ENCODE measurements around the gene RFC1. TPM values are rescaled to one million over a fixed set of nuclear protein-coding genes. Genes with fewer than 3 reads are reported as not detected.

RFC1 gene
- total RNA-seq, 1 donor from 2014 or later, result 123 TPM

DNA sequence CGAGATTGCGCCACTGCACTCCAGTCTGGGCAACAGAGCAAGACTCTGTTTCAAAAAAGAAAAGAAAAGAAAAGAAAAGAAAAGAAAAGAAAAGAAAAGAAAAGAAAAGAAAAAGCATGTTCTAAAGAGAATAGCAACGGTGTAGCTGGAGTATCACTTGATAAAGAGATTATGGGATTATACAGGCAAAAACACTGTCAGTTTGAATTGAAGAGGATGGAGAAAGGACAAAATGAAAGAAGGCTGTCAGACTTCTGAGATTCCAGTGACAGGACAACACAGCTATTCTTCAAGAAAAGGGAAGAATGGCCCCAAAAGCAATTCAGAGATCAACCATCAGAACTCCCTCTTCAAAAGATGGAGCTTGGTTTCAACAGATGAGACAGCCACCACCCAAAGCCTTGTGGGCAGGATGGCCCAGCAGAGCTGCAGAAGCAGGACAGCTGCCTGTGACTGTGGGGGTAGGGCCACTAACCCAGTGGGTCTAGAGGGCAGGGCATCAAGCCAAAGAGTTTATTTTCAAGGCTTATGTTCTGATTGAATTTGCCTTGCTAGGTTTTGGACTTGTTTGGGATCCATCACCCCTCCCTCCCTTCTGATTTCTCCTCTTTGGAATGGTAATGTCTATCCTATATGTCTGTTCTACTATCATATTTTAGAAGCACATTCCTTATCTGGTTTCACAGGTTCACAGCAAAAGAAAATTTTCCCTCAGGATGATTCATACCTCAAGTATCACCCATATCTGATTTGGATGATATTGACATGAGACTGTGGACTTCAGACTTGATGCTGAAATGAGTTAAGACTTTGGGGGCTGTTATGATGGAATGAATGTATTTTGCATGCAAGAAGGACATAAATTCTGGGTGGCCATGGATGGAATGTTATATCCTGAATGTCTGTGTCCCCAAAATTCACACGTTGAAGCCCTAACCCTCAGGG is 17.5 kb downstream of the RFC1 start:
- no peak overlapping the region for H3K4me3 Mint-ChIP-seq
- no peaks in the 10 kb centered on the region for H3K4me1 Mint-ChIP-seq
- H3K27me3 ChIP-seq, result no peaks in the 10 kb centered on the region
- H3K36me3 Mint-ChIP-seq, result peaks cover 51% of the 10 kb centered on the region
- H3K27ac ChIP-seq, result no peak overlapping the region
- peaks cover 19% of the 10 kb centered on the region for H3K9me3 Mint-ChIP-seq
- H3K36me3 ChIP-seq, result peaks cover 14% of the 10 kb centered on the region
- no peak overlapping the region for H3K4me3 ChIP-seq
- peaks cover 14% of the 10 kb centered on the region for H3F3A ChIP-seq (ENCODE audit: low read depth)
- no peak overlapping the region for H3K4me2 ChIP-seq
- no peak overlapping the region for H2AFZ ChIP-seq (replicated peaks)
- H3K27me3 Mint-ChIP-seq (ENCODE audit: insufficient read depth, low read depth), result no peaks in the 10 kb centered on the region
- no peaks in the 10 kb centered on the region for H3K9me3 ChIP-seq (ENCODE audit: low read depth)
- no peak for DNase-seq (ENCODE audit: low spot score)
- H3K79me2 ChIP-seq (ENCODE audit: low read depth), result peaks cover 88% of the 10 kb centered on the region
- peaks cover 28% of the 10 kb centered on the region for H4K20me1 ChIP-seq (ENCODE audit: low read depth)
- no peak overlapping the region for H3K9ac ChIP-seq
- TF ChIP-seq EZH2 (IDR thresholded peaks at IDR 0.05) (no peak), EZH2phosphoT487 (IDR thresholded peaks at IDR 0.05) (no peak)
- TF ChIP-seq, protein P1, sequence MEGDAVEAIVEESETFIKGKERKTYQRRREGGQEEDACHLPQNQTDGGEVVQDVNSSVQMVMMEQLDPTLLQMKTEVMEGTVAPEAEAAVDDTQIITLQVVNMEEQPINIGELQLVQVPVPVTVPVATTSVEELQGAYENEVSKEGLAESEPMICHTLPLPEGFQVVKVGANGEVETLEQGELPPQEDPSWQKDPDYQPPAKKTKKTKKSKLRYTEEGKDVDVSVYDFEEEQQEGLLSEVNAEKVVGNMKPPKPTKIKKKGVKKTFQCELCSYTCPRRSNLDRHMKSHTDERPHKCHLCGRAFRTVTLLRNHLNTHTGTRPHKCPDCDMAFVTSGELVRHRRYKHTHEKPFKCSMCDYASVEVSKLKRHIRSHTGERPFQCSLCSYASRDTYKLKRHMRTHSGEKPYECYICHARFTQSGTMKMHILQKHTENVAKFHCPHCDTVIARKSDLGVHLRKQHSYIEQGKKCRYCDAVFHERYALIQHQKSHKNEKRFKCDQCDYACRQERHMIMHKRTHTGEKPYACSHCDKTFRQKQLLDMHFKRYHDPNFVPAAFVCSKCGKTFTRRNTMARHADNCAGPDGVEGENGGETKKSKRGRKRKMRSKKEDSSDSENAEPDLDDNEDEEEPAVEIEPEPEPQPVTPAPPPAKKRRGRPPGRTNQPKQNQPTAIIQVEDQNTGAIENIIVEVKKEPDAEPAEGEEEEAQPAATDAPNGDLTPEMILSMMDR (IDR thresholded peaks at IDR 0.05), result no peak
- H3K27ac Mint-ChIP-seq, result no peak overlapping the region
- H3K4me1 ChIP-seq, result peaks cover 17% of the 10 kb centered on the region

- no peaks in the 10 kb centered on the region for H3K4me1 Mint-ChIP-seq
- peaks cover 17% of the 10 kb centered on the region for H3K4me1 ChIP-seq
- peaks cover 14% of the 10 kb centered on the region for H3K36me3 ChIP-seq
- no peaks in the 10 kb centered on the region for H3K27me3 ChIP-seq
- peak overlapping the region; percentile 59 for H3K4me2 ChIP-seq
- H3K79me2 ChIP-seq (ENCODE audit: low read depth), result peaks cover 72% of the 10 kb centered on the region
- peak; percentile 81 for DNase-seq (ENCODE audit: low spot score)
- no peak overlapping the region for H3K4me3 Mint-ChIP-seq
- H3K4me3 ChIP-seq, result no peak overlapping the region
- TF ChIP-seq EZH2 (IDR thresholded peaks at IDR 0.05), result no peak
- TF ChIP-seq EZH2phosphoT487 (IDR thresholded peaks at IDR 0.05), result no peak
- TF ChIP-seq, protein P1 (IDR thresholded peaks at IDR 0.05), result no peak
- H3K27ac ChIP-seq, result peak overlapping the region; percentile 46
- no peak overlapping the region for H2AFZ ChIP-seq (replicated peaks)
- no peak overlapping the region for H3K9ac ChIP-seq
- H3K9me3 Mint-ChIP-seq, result peaks cover 19% of the 10 kb centered on the region
- no peaks in the 10 kb centered on the region for H3K9me3 ChIP-seq (ENCODE audit: low read depth)
- H3F3A ChIP-seq (ENCODE audit: low read depth), result peaks cover 24% of the 10 kb centered on the region
- peaks cover 31% of the 10 kb centered on the region for H4K20me1 ChIP-seq (ENCODE audit: low read depth)
- peaks cover 48% of the 10 kb centered on the region for H3K36me3 Mint-ChIP-seq
- H3K27ac Mint-ChIP-seq, result no peak overlapping the region
- H3K27me3 Mint-ChIP-seq (ENCODE audit: insufficient read depth, low read depth), result no peaks in the 10 kb centered on the region
Measured at GRCh38 chr4:39346856-39347519, 19.2 kb downstream of the RFC1 start.

- no peak overlapping the region for H3K4me2 ChIP-seq
- H3K9ac ChIP-seq, result no peak overlapping the region
- H3K27ac Mint-ChIP-seq, result no peak overlapping the region
- H4K20me1 ChIP-seq (ENCODE audit: low read depth), result peaks cover 28% of the 10 kb centered on the region
- TF ChIP-seq EZH2phosphoT487 (IDR thresholded peaks at IDR 0.05), result no peak
- TF ChIP-seq, protein P1 (IDR thresholded peaks at IDR 0.05), result no peak
- no peak for TF ChIP-seq EZH2 (IDR thresholded peaks at IDR 0.05)
- peak overlapping the region; percentile 3 for H3K27ac ChIP-seq
- peaks cover 75% of the 10 kb centered on the region for H3K79me2 ChIP-seq (ENCODE audit: low read depth)
- H3K4me3 ChIP-seq, result no peak overlapping the region
- peaks cover 10% of the 10 kb centered on the region for H3K36me3 ChIP-seq
- no peaks in the 10 kb centered on the region for H3K27me3 Mint-ChIP-seq (ENCODE audit: insufficient read depth, low read depth)
- H3K9me3 Mint-ChIP-seq, result peaks cover 2% of the 10 kb centered on the region
- peaks cover 16% of the 10 kb centered on the region for H3F3A ChIP-seq (ENCODE audit: low read depth)
- no peaks in the 10 kb centered on the region for H3K27me3 ChIP-seq
- peaks cover 14% of the 10 kb centered on the region for H3K4me1 ChIP-seq
- no peak overlapping the region for H3K4me3 Mint-ChIP-seq
- no peaks in the 10 kb centered on the region for H3K9me3 ChIP-seq (ENCODE audit: low read depth)
- no peaks in the 10 kb centered on the region for H3K4me1 Mint-ChIP-seq
- peaks cover 32% of the 10 kb centered on the region for H3K36me3 Mint-ChIP-seq
- H2AFZ ChIP-seq (replicated peaks), result no peak overlapping the region
- no peak for DNase-seq (ENCODE audit: low spot score)
Measured at GRCh38 chr4:39342731-39343130, 23.4 kb downstream of the RFC1 start.
